Liver (tissue), 9 donors: Measurements from ENCODE around the gene CACNA1D. TPM values are rescaled to one million over a fixed set of nuclear protein-coding genes. Genes with fewer than 3 reads are reported as not detected.
"Not testable (repeated sequence)": the region's sequence is repeated elsewhere in the genome, so short reads cannot be mapped to it uniquely, and the experiment has no call there.

Experiments used
- DNase-seq: peaks from one replicate; pipeline ENCODE4 v3.0.0-alpha.2; 2017; ENCODE audit warnings: low spot score
- H3K27ac ChIP-seq, 2 donors: one replicate each; pipeline ENCODE4 v1.7.0; 2013; ENCODE audit warnings: inconsistent platforms in 2 of 2, low read length in 2 of 2, control low read depth in 1 of 2, low read depth in 1 of 2, mild to moderate bottlenecking in 1 of 2
- H3K27me3 ChIP-seq, 4 donors: one replicate each; pipeline versions ENCODE4 v1.6.1 to v1.7.0; 2013; ENCODE audit warnings: low read length in 3 of 4, inconsistent platforms in 1 of 4, mild to moderate bottlenecking in 1 of 4, moderate library complexity in 1 of 4; ENCODE audit not compliant: control insufficient read depth in 4 of 4, insufficient read depth in 4 of 4
- H3K36me3 ChIP-seq, 4 donors: one replicate each; pipeline versions ENCODE4 v1.6.1 to v1.7.0; 2013; ENCODE audit warnings: low read length in 3 of 4, mild to moderate bottlenecking in 3 of 4, low read depth in 1 of 4, moderate library complexity in 1 of 4; ENCODE audit not compliant: control insufficient read depth in 4 of 4, insufficient read depth in 3 of 4
- H3K4me1 ChIP-seq, 4 donors: one replicate each; pipeline versions ENCODE4 v1.6.1 to v1.7.0; 2013; ENCODE audit warnings: low read length in 3 of 4, mild to moderate bottlenecking in 3 of 4, moderate library complexity in 1 of 4; ENCODE audit not compliant: control insufficient read depth in 4 of 4, insufficient read depth in 4 of 4
- H3K4me3 ChIP-seq, 3 donors: one replicate each; pipeline versions ENCODE4 v1.6.1 to v1.7.0; 2013; ENCODE audit warnings: low read length in 3 of 3, control low read depth in 1 of 3, low read depth in 1 of 3, mild to moderate bottlenecking in 1 of 3
- H3K9ac ChIP-seq, 2 donors: one replicate each; pipeline ENCODE4 v1.7.0; 2013; ENCODE audit warnings: low read length in 2 of 2, mild to moderate bottlenecking in 2 of 2, moderate library complexity in 2 of 2, control low read depth in 1 of 2, low read depth in 1 of 2
- H3K9me3 ChIP-seq, 4 donors: one replicate each; pipeline versions ENCODE4 v1.6.1 to v1.7.0; 2013; ENCODE audit warnings: low read length in 3 of 4; ENCODE audit not compliant: control insufficient read depth in 4 of 4
- ATF3 ChIP-seq: IDR thresholded peaks from 2 replicates; pipeline ENCODE4 v1.6.1; 2016; ENCODE audit warnings: antibody characterized with exemption
- CTCF ChIP-seq: fragments of 150-350 bp; IDR thresholded peaks from 2 replicates; pipeline ENCODE4 v1.5.1; 2017; ENCODE audit warnings: improper control_type of control experiment, low read depth, low read length; ENCODE audit not compliant: missing input control
- EGR1 ChIP-seq, 2 donors: IDR thresholded peaks; 2 replicates each; pipeline ENCODE4 v1.6.1; 2016 to 2018; ENCODE audit warnings: antibody characterized with exemption in 2 of 2, low read depth in 2 of 2
- FOXA1 ChIP-seq: IDR thresholded peaks from 2 replicates; pipeline ENCODE4 v1.6.1; 2016; ENCODE audit warnings: antibody characterized with exemption
- FOXA2 ChIP-seq: IDR thresholded peaks from 2 replicates; pipeline ENCODE4 v1.6.1; 2016; ENCODE audit warnings: antibody characterized with exemption
- GABPA ChIP-seq, 2 donors: IDR thresholded peaks in 1 of 2; conservative IDR thresholded peaks in 1 of 2; 2 replicates each; pipeline ENCODE4 v1.6.1; 2016; ENCODE audit warnings: antibody characterized with exemption in 2 of 2, mild to moderate bottlenecking in 1 of 2, moderate library complexity in 1 of 2
- HNF4A ChIP-seq, 2 donors: conservative IDR thresholded peaks; 2 replicates each; pipeline ENCODE4 v1.6.1; 2016; ENCODE audit warnings: antibody characterized with exemption in 2 of 2, mild to moderate bottlenecking in 2 of 2
- HNF4G ChIP-seq: IDR thresholded peaks from 2 replicates; pipeline ENCODE4 v1.6.1; 2016; ENCODE audit warnings: antibody characterized with exemption
- JUND ChIP-seq, 2 donors: IDR thresholded peaks; 2 replicates each; pipeline ENCODE4 v1.6.1; 2016; ENCODE audit warnings: antibody characterized with exemption in 2 of 2
- MAX ChIP-seq: IDR thresholded peaks from 2 replicates; pipeline ENCODE4 v1.6.1; 2016; ENCODE audit warnings: antibody characterized with exemption
- NR2F2 ChIP-seq: IDR thresholded peaks from 2 replicates; pipeline ENCODE4 v1.6.1; 2016; ENCODE audit warnings: antibody characterized with exemption
- RAD21 ChIP-seq, 2 donors: IDR thresholded peaks; 2 replicates each; pipeline ENCODE4 v1.6.1; 2016; ENCODE audit warnings: antibody characterized with exemption in 2 of 2, mild to moderate bottlenecking in 2 of 2
- REST ChIP-seq: IDR thresholded peaks from 2 replicates; pipeline ENCODE4 v1.6.1; 2016; ENCODE audit warnings: antibody characterized with exemption, mild to moderate bottlenecking
- RXRA ChIP-seq, 2 donors: IDR thresholded peaks; 2 replicates each; pipeline ENCODE4 v1.6.1; 2017 to 2018; ENCODE audit warnings: antibody characterized with exemption in 2 of 2, mild to moderate bottlenecking in 1 of 2
- SP1 ChIP-seq: IDR thresholded peaks from 2 replicates; pipeline ENCODE4 v1.6.1; 2018; ENCODE audit warnings: antibody characterized with exemption, mild to moderate bottlenecking
- TAF1 ChIP-seq: conservative IDR thresholded peaks from 2 replicates; pipeline ENCODE4 v1.6.1; 2016; ENCODE audit warnings: antibody characterized with exemption, mild to moderate bottlenecking
- YY1 ChIP-seq: IDR thresholded peaks from 2 replicates; pipeline ENCODE4 v1.6.1; 2016; ENCODE audit warnings: antibody characterized with exemption, mild to moderate bottlenecking
- ZBTB33 ChIP-seq: IDR thresholded peaks from 2 replicates; pipeline ENCODE4 v1.6.1; 2016; ENCODE audit warnings: antibody characterized with exemption
- WGBS: extraction: QIAGEN DNeasy Blood & Tissue Kit; methylation state at CpG from one replicate; pipeline ENCODE4 v1.1.7; 2013; 5-methylcytosine and 5-hydroxymethylcytosine counted together
- polyA plus RNA-seq, 2 donors: library from polyadenylated mRNA; stranded (reverse) in 1 of 2; unstranded in 1 of 2; fragments of 200-250 nt in 1 of 2; fragments of >200 nt in 1 of 2; fragmentation: Nextera tagmentation in 1 of 2; extraction: Ambion mirVana in 1 of 2; gene quantifications; one replicate each; pipeline versions ENCODE4 v1.2.1 to v1.2.3, GENCODE V29; 2013 to 2015
- total RNA-seq, 2 donors: library from RNA; depleted of rRNA; stranded (reverse); fragments of >200 nt; gene quantifications; one replicate each; pipeline ENCODE4 v1.2.3, GENCODE V29; 2014
- donor health status: healthy.
- donor health status: healthy.
- donor health status: healthy.
- donor health status: healthy.
- donor health status: healthy.

Gene CACNA1D
- total and polyA plus RNA-seq, 4 donors = 1.8 to 18.9 (median 3.4) TPM

- H3K36me3 ChIP-seq = no peaks in the 10 kb centered on the region
- 96% methylated on average over 1 of the region's 1 CpG for whole genome bisulfite sequencing
- TF ChIP-seq GABPA (IDR thresholded peaks at IDR 0.05 in 1 of 2, conservative IDR thresholded peaks at IDR 0.05 in 1 of 2) (no peak), MAX (no peak), HNF4A (conservative IDR thresholded peaks at IDR 0.05) (no peak), FOXA2 (no peak), JUND (IDR thresholded peaks at IDR 0.05) (no peak), ZBTB33 (no peak), TAF1 (no peak), RAD21 (IDR thresholded peaks at IDR 0.05) (no peak), SP1 (no peak), NR2F2 (no peak), FOXA1 (no peak), EGR1 (IDR thresholded peaks at IDR 0.05; ENCODE audit: low read depth in 2 of 2) (no peak)
Observed at GRCh38 chr3:53460326-53460725, 34.1 kb upstream of the CACNA1D start.

GRCh38 chr3:53464424-53464823 is 30.0 kb upstream of the CACNA1D start:
- Histone ChIP-seq H3K4me1 (peaks cover 0 to 4% (median 0%) of the 10 kb centered on the region in 4 donors), H3K36me3 (no peaks in the 10 kb centered on the region), H3K4me3 (no peak overlapping the region), H3K27me3 (no peaks in the 10 kb centered on the region), H3K27ac (peak overlapping the region; percentile 45 to 46), H3K9me3 (no peaks in the 10 kb centered on the region), H3K9ac (no peak overlapping the region)
- DNase-seq = no peak
- TF ChIP-seq REST = no peak
- TF ChIP-seq RXRA (IDR thresholded peaks at IDR 0.05) = peak; percentile 61 to 63
- peak; percentile 19 for TF ChIP-seq YY1
- TF ChIP-seq SP1 = peak; percentile 81
- no peak for TF ChIP-seq NR2F2
- TF ChIP-seq FOXA1 = no peak
- TF ChIP-seq ATF3 = peak; percentile 70
- TF ChIP-seq ZBTB33 = no peak
- no peak for TF ChIP-seq TAF1
- TF ChIP-seq HNF4G = no peak
- peak; percentile 64 to 67 for TF ChIP-seq JUND (IDR thresholded peaks at IDR 0.05)
- no peak for TF ChIP-seq EGR1 (IDR thresholded peaks at IDR 0.05; ENCODE audit: low read depth in 2 of 2)
- no peak for TF ChIP-seq FOXA2
- TF ChIP-seq CTCF = peak; percentile 3
- peak; percentile 79 to 87 for TF ChIP-seq HNF4A (conservative IDR thresholded peaks at IDR 0.05)
- TF ChIP-seq RAD21 (IDR thresholded peaks at IDR 0.05) = peak; percentile 19 to 48
- TF ChIP-seq MAX = no peak
- TF ChIP-seq GABPA (IDR thresholded peaks at IDR 0.05 in 1 of 2, conservative IDR thresholded peaks at IDR 0.05 in 1 of 2) = no peak
- 31% methylated on average over 3 of the region's 3 CpGs for WGBS

More at GRCh38 chr3:53460326-53460725, 34.1 kb upstream of the CACNA1D start:
- Histone ChIP-seq H3K27ac (no peak overlapping the region), H3K27me3 (no peaks in the 10 kb centered on the region), H3K9me3 (no peaks in the 10 kb centered on the region), H3K9ac (no peak overlapping the region), H3K4me3 (no peak overlapping the region), H3K4me1 (peaks cover 0 to 4% (median 0%) of the 10 kb centered on the region in 4 donors)
- DNase-seq = no peak

- not testable (repeated sequence) for DNase-seq, H3K27me3 ChIP-seq, H3K36me3 ChIP-seq, H3K9me3 ChIP-seq, H3K4me1 ChIP-seq, H3K27ac ChIP-seq, H3K9ac ChIP-seq, H3K4me3 ChIP-seq
- WGBS = 92% methylated on average over 7 of the region's 7 CpGs
Observed at GRCh38 chr3:53469758-53470157, 24.7 kb upstream of the CACNA1D start.
